Small intestine (tissue), 7 donors: ENCODE data around the gene PAFAH1B2. TPM values are rescaled to one million over a fixed set of nuclear protein-coding genes. Genes with fewer than 3 reads are reported as not detected.
"Not testable (repeated sequence)": the region's sequence is repeated elsewhere in the genome, so short reads cannot be mapped to it uniquely, and the experiment has no call there.

Experiments used
- DNase-seq, 2 donors: peaks; one replicate each; pipeline versions ENCODE4 v3.0.0 to v3.0.0-alpha.2; 2013
- FAIRE-seq: peaks from 2 replicates; lab custom pipeline; 2012; peaks lifted over from hg19 to GRCh38; lab: Jason Lieb, UNC
- H3K27ac ChIP-seq, 3 donors: one replicate each; pipeline ENCODE4 v1.5.1; 2013; ENCODE audit warnings: low read length in 2 of 3, mild to moderate bottlenecking in 2 of 3, control low read depth in 1 of 3, inconsistent platforms in 1 of 3, low read depth in 1 of 3, moderate library complexity in 1 of 3
- H3K27me3 ChIP-seq, 3 donors: one replicate each; pipeline ENCODE4 v1.6.1; 2013; ENCODE audit warnings: low read length in 3 of 3, inconsistent platforms in 1 of 3; ENCODE audit not compliant: control insufficient read depth in 3 of 3, insufficient read depth in 3 of 3
- H3K36me3 ChIP-seq, 3 donors: one replicate each; pipeline ENCODE4 v1.6.1; 2013; ENCODE audit warnings: low read length in 3 of 3, inconsistent platforms in 1 of 3, low read depth in 1 of 3, mild to moderate bottlenecking in 1 of 3, moderate library complexity in 1 of 3; ENCODE audit not compliant: control insufficient read depth in 3 of 3, insufficient read depth in 2 of 3
- H3K4me1 ChIP-seq, 3 donors: one replicate each; pipeline ENCODE4 v1.6.1; 2013; ENCODE audit warnings: low read length in 2 of 3, inconsistent platforms in 1 of 3, low read depth in 1 of 3, mild to moderate bottlenecking in 1 of 3, moderate library complexity in 1 of 3; ENCODE audit not compliant: control insufficient read depth in 3 of 3, insufficient read depth in 2 of 3
- H3K4me3 ChIP-seq, 3 donors: one replicate each; pipeline ENCODE4 v1.5.1; 2013; ENCODE audit warnings: low read length in 3 of 3, control low read depth in 1 of 3, inconsistent platforms in 1 of 3, low read depth in 1 of 3, mild to moderate bottlenecking in 1 of 3, moderate library complexity in 1 of 3
- H3K9me3 ChIP-seq, 2 donors: one replicate each; pipeline ENCODE4 v1.6.1; 2013; ENCODE audit warnings: low read depth in 1 of 2, low read length in 1 of 2; ENCODE audit not compliant: control insufficient read depth in 2 of 2, insufficient read depth in 1 of 2
- WGBS, 3 donors: extraction: QIAGEN DNeasy Blood & Tissue Kit; methylation state at CpG; one replicate each; pipeline ENCODE4 v1.1.7; 2013; 5-methylcytosine and 5-hydroxymethylcytosine counted together
- polyA plus RNA-seq, 4 donors: library from polyadenylated mRNA; stranded (reverse) in 3 of 4; unstranded in 1 of 4; fragments of 200-250 nt in 3 of 4; fragments of 120-200 nt in 1 of 4; gene quantifications; one replicate each; pipeline versions ENCODE4 v1.2.1 to v1.2.3, GENCODE V29; 2013
- donor health status: healthy with polysubstance abuse.
- donor health status: control.
- donor health status: control.
- donor health status: Bipolar disorder and iron deficiency.
- donor health status: healthy.

Gene PAFAH1B2
- polyA plus RNA-seq, 4 donors = 23.2 to 44.7 (median 25.7) TPM

GRCh38 chr11:117134979-117135378 lies 9.1 kb upstream of the PAFAH1B2 start:
- H3K9me3 ChIP-seq, H3K27ac ChIP-seq, FAIRE-seq, H3K4me1 ChIP-seq, H3K27me3 ChIP-seq, H3K4me3 ChIP-seq, DNase-seq, H3K36me3 ChIP-seq: not testable (repeated sequence)
- 59 to 77% (median 75%) methylated on average over 1 of the region's 4 CpGs for WGBS, 3 donors

DNA sequence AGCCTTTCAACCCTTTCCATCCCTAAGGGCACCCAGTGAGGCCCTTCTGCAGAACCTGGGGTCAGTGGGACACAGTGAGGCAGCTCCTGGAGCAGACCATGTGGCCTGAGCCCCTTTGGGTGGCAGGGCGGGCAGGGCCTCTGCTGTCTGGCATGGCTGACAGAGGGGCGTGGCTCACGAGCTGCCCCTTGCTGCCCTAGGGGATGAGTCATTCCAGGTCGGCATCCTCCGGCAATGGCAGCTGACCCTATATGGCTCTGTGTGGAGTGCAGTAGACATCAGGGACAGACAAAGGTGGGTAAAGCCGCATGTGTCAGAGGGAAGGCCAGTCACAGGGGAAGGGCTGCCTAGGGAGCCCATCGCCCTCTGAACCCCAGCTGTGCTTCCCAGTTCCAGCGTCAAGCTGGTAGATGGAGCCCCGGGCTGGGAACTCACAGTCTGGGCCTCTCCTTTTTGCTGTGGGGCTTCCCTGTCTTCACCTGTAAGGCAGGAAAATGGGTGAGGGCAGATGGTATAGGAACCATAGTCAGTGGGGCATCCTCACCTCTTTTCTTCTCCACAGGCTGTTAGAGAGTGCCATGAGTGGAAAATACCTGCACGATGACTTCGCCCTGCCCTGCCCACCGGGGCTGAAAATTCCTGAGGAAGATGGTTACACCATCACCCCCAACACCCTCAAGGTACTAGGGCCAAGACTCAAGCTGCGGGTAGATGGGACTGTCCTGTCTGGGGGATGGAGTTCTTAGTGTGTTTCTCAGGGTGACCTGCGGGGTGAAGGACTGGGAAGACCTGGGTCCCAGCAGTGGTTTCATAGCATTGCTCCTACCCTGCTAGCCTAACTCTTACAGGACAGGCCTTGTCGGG lies 6.6 kb upstream of the PAFAH1B2 start:
- not testable (repeated sequence) for H3K36me3 ChIP-seq, H3K4me1 ChIP-seq, DNase-seq, H3K4me3 ChIP-seq, H3K27me3 ChIP-seq, FAIRE-seq, H3K9me3 ChIP-seq, H3K27ac ChIP-seq
- 84% methylated on average over 2 of the region's 15 CpGs; no CpG with 5 or more reads in 2 of the 3 donors for WGBS, 3 donors

DNA sequence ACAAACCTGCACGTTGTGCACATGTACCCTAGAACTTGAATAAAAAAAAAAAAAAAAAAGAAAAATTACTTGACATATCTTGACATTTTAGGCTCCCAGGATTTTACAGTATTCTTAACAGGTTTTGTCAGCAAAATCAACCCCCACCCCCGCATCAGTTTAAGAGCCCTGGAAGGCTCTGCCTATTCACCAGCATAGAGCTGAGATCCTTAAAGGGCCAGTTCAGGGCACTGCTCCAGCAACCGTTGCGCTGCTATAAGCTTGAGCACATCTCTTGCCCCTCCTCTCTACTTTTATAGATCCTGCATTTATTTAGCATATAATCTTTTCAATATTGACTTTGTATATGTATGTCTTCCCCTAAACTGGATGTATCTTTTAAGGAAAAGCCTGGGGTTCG lies 697 bp upstream of the PAFAH1B2 start:
- Histone ChIP-seq H3K9me3 (no peaks in the 10 kb centered on the region), H3K27me3 (no peaks in the 10 kb centered on the region), H3K36me3 (peaks cover 0 to 18% (median 2%) of the 10 kb centered on the region in 3 donors), H3K27ac (peak overlapping the region in 2 of 3 donors; percentile 70 to 91), H3K4me3 (peak overlapping the region; percentile 59 to 93 (median 76)), H3K4me1 (peaks cover 0 to 6% (median 0%) of the 10 kb centered on the region in 3 donors)
- WGBS, 3 donors = 6 to 13% (median 10%) methylated on average over 5 of the region's 5 CpGs
- DNase-seq = peak; percentile 49 to 61
- FAIRE-seq = no peak

DNA sequence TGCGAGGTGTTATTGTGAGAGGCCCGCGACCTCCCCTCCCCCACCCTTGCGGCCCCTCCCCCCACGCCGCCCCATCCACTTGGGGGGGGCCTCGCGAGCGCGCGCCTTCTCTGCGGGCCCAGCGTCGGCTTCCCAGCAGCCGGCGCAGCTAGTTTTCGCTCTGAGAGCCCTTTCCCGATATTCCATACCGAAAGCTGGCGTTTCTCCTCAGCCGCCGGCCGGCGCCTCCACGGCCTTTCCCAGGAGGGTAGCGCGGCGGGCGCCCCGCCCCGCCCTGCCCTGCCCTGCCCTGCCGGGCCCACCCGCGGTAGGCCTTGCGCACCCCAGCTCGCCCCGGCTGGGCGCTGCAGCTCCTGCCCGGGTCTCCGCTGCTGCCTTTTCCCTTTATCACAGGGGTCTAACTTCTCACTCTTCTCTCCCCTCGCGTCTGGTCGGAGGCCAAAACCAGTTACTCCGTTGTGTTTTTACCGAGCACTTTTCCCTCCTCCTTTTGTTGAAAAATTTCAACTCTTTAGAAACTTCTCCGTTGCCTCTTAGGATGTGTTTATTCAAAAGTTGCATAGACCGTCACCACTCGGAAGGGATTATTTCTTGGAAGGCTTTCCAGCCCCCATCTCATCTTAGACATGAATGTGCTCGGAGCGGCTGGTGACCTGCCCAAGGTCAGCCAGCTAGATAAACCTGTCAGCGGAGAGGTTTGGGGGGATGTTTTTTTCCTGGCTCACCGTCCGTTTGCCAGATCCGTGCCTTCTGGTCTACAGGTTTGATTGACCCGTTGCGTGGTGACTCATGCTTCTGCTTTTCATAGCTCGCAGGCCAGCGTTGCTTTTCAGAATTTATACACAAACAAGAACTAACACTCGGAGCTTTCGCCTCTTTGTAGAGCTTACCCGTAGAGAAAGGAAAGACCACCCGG lies 648 bp downstream of the PAFAH1B2 start:
- no peaks in the 10 kb centered on the region for H3K27me3 ChIP-seq
- H3K4me1 ChIP-seq = peaks cover 0 to 6% (median 0%) of the 10 kb centered on the region in 3 donors
- H3K4me3 ChIP-seq = peak overlapping the region; percentile 59 to 93 (median 76)
- 0 to 1% (median 0%) methylated on average over 52 to 62 of the region's 62 CpGs for WGBS, 3 donors
- peak overlapping the region; percentile 61 to 91 (median 70) for H3K27ac ChIP-seq
- no peak for FAIRE-seq
- peaks cover 0 to 26% (median 3%) of the 10 kb centered on the region in 3 donors for H3K36me3 ChIP-seq
- no peaks in the 10 kb centered on the region for H3K9me3 ChIP-seq
- DNase-seq = peak; percentile 60 to 65

DNA sequence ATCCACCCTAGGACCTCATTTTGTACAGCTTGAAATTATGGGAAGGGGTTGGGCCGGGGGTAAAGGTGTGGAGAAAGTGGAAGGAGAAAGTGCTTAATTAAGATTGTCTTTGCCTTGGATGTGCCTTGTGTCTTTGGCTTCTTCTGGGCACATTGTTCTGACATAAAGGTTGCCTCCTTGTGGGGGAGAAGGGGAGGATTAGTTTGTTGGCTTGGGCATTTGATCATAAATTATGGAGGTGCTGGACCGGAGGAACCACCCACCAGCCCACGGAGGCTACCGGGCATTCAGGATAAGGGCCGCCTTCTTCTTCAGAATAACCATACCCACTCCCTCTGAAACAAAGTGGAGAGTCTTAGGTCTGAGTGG lies 1.3 kb downstream of the PAFAH1B2 start:
- peaks cover 0 to 6% (median 0%) of the 10 kb centered on the region in 3 donors for H3K4me1 ChIP-seq
- peak overlapping the region; percentile 59 to 93 (median 76) for H3K4me3 ChIP-seq
- WGBS, 3 donors = 3 to 11% (median 4%) methylated on average over 5 of the region's 5 CpGs
- peaks cover 0 to 26% (median 3%) of the 10 kb centered on the region in 3 donors for H3K36me3 ChIP-seq
- no peaks in the 10 kb centered on the region for H3K27me3 ChIP-seq
- H3K9me3 ChIP-seq = no peaks in the 10 kb centered on the region
- FAIRE-seq (no peak), DNase-seq (peak in 1 of 2 donors; percentile 30)
- peak overlapping the region in 2 of 3 donors; percentile 70 to 91 for H3K27ac ChIP-seq

DNA sequence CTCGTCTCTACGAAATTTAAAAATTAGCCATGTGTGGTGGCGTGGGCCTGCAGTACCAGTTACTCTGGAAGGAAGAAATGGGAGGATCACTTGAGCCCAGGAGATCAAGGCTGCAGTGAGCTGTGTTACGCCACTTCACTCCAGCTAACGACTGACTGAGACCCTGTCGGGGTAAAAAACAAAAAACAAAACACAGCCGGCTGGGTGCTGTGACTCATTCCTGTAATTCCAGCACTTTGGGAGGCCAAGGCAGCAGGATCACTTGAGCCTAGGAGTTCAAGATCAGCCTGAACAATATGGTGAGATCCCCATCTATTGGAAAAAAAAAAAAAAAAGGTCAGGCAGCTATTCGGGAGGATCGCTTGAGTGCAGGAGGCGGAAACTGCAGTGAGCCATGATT lies 2.4 kb downstream of the PAFAH1B2 start:
- H3K4me3 ChIP-seq = no peak overlapping the region

DNA sequence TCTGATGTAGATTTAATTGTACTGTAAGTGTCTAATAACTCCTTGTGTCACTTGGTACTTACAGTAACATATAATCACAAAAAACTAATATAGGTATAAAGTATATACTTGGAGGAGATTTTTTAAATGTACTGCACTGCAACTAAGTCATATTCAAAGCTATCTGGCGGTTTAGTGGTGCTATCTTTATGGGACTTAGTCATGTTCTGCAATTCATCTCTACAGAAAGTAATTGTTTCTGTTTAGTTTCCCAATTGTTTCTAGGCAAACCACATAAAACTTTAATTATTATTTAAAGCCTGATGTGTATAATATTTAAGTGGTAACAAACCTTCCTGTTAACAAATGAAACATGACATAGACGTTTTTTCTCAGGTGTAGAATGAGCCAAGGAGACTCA lies 8.0 kb downstream of the PAFAH1B2 start:
- no peak for FAIRE-seq
- no peak overlapping the region for H3K27ac ChIP-seq
- no peak for DNase-seq
- 35 to 53% (median 41%) methylated on average over 2 of the region's 2 CpGs for WGBS, 3 donors
- H3K4me1 ChIP-seq = peaks cover 0 to 5% (median 0%) of the 10 kb centered on the region in 3 donors
- H3K9me3 ChIP-seq = no peaks in the 10 kb centered on the region
- H3K27me3 ChIP-seq = no peaks in the 10 kb centered on the region
- no peak overlapping the region for H3K4me3 ChIP-seq
- peaks cover 6 to 43% (median 7%) of the 10 kb centered on the region in 3 donors for H3K36me3 ChIP-seq

More for the DNA sequence above, 2.4 kb downstream of the PAFAH1B2 start:
- Histone ChIP-seq H3K36me3 (peaks cover 0 to 26% (median 3%) of the 10 kb centered on the region in 3 donors), H3K9me3 (no peaks in the 10 kb centered on the region), H3K27me3 (no peaks in the 10 kb centered on the region), H3K4me1 (peaks cover 0 to 6% (median 0%) of the 10 kb centered on the region in 3 donors), H3K27ac (peak overlapping the region in 1 of 3 donors; percentile 54)
- WGBS, 3 donors = 72 to 83% (median 73%) methylated on average over 10 of the region's 10 CpGs
- FAIRE-seq (no peak), DNase-seq (no peak)

GRCh38 chr11:117154468-117154867 lies 10.4 kb downstream of the PAFAH1B2 start:
- no peak overlapping the region for H3K27ac ChIP-seq
- no peak overlapping the region for H3K4me3 ChIP-seq
- DNase-seq = no peak
- H3K27me3 ChIP-seq = no peaks in the 10 kb centered on the region
- peaks cover 6 to 40% (median 6%) of the 10 kb centered on the region in 3 donors for H3K36me3 ChIP-seq
- WGBS, 3 donors = 95 to 99% (median 96%) methylated on average over 5 of the region's 5 CpGs
- H3K9me3 ChIP-seq = no peaks in the 10 kb centered on the region
- no peak for FAIRE-seq
- peaks cover 0 to 3% (median 0%) of the 10 kb centered on the region in 3 donors for H3K4me1 ChIP-seq
